Cerebellar cortex (tissue), 1 donor: ENCODE results near the gene CMTM6.
"Not testable (repeated sequence)": the region's sequence is repeated elsewhere in the genome, so short reads cannot be mapped to it uniquely, and the experiment has no call there.

ENCODE experiments used
- DNase-seq: peaks from one replicate; pipeline ENCODE4 v3.0.0-alpha.2; 2015; ENCODE audit warnings: low spot score

CMTM6 gene

DNA sequence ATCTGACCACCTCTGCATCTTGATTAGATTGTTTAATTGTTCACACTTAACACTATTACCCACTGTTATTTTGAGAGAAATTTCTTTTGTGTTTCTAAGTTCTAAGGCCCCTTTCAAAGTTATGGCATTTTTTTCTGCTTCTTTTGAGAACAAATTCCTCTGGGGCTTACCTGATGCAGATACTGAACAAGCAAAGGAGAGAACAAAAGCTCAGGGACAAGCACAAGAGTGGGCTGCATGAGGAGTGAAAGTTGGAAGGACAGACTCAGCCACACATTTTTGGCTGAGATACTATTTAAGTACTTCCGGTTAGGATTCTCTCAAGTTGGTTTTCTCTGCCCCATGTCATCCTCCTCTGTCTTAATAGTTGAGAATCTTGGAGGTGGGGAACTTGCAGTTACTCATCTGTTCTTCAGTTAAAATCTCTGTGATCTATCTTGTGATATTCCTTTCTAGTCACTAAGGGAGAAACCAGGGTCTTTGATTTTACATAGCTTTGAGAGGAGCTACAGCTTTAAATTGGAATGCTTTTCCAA lies 54.7 kb downstream of the CMTM6 start:
- DNase-seq: no peak

- DNase-seq: no peak
These were observed 59.2 kb downstream of the CMTM6 start for GRCh38 chr3:32443478-32443877.

DNA sequence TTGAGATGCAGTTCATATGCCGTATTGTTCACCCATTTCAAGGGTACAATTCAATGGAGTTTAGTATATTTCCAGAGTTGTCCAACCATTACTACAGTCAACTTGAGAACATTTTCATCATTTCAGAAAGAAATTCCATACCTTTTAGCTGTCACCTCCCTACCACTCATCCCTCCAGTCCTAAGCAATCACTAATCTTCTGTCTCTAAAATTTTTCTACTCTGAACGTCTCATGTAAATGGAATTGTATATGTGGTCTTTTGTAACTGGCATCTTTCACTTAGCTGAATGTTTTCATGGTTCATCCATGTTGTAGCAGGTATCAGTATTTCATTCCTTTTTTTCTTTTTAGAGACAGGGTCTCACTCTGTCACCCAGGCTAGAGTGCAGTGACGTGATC lies 59.9 kb downstream of the CMTM6 start:
- DNase-seq: no peak

GRCh38 chr3:32440611-32441350 lies 61.9 kb downstream of the CMTM6 start:
- DNase-seq: no peak

DNA sequence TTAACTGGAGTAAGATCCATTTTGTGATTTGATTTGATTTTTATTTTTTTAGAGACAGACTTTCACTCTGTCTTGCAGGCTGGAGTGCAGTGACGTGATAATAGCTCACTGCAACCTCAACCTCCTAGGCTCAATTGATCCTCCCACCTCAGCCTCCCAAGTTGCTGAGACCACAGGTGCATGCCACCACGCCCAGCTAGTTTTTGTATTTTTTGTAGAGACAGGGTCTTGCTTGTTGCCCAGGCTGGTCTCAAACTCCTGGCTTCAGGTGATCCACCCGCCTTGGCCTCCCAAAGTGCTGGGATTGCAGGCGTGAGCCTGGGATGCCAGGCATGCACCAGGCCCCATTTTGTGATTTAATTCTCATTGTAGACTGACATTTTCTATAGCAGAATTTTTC lies 63.2 kb downstream of the CMTM6 start:
- DNase-seq: not testable (repeated sequence)

GRCh38 chr3:32438596-32439344 lies 63.9 kb downstream of the CMTM6 start:
- DNase-seq: no peak

GRCh38 chr3:32437896-32438295 lies 64.8 kb downstream of the CMTM6 start:
- DNase-seq: no peak

DNA sequence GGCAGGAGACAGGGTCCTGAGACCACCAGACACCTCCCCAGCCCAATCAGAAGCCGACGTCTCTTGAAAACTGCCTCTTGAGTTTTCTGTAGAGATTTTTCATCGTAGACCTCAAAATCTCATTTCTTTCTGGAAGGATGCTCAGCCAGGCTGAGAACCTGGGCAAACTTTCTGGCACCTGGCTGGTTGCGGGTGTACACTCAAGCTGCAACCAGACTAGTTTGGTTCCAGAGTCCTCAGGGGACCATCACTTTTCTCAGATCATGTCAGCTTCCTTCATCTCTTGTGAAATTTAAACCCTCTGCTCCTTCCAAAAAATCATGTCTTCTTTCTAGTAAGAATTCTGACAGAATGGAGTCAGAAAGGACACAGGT lies 65.8 kb downstream of the CMTM6 start:
- DNase-seq: no peak

DNA sequence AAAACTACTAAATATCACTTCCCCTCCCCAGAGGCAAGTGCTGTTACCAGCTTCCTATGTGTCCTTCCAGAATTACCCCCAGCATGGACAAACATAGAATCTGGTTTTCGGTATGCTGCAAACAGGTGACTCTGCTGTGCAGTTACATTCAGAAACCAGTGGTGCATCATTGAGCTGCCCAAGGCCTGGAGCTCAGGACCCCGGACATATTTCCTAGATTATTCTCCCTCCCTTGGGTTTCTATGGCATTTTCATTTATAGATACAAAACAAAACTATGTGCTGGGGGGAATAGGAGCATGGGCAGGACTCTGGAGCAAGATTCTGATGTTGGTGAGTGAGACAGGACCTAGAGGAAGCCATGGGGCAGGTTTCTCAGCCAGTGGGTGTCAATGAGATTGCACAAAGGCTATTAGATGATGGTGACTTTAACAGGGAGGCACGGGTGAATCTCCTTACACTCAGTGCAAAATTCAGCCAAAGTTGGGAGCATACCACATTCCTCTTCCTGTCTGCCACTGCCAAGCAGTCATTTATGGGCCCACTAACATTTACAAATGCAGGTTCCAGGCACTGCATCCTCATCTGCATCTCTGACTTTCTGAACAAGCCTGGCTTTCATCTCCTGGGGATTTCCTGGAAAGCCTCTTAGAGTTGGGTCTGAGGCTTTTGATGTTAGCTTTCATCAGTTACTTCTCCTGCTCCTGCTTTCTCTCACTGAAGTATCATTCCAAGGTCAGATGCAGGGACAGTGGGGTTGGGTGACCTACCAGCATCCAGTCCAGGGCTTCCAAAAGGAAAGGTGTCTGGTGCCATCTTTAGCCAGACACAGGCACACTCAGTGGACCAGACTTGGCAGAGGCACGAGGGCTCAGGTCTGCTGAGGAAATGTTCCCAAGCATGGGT lies 66.5 kb downstream of the CMTM6 start:
- no peak for DNase-seq

GRCh38 chr3:32434206-32434605 lies 68.4 kb downstream of the CMTM6 start:
- no peak for DNase-seq

DNA sequence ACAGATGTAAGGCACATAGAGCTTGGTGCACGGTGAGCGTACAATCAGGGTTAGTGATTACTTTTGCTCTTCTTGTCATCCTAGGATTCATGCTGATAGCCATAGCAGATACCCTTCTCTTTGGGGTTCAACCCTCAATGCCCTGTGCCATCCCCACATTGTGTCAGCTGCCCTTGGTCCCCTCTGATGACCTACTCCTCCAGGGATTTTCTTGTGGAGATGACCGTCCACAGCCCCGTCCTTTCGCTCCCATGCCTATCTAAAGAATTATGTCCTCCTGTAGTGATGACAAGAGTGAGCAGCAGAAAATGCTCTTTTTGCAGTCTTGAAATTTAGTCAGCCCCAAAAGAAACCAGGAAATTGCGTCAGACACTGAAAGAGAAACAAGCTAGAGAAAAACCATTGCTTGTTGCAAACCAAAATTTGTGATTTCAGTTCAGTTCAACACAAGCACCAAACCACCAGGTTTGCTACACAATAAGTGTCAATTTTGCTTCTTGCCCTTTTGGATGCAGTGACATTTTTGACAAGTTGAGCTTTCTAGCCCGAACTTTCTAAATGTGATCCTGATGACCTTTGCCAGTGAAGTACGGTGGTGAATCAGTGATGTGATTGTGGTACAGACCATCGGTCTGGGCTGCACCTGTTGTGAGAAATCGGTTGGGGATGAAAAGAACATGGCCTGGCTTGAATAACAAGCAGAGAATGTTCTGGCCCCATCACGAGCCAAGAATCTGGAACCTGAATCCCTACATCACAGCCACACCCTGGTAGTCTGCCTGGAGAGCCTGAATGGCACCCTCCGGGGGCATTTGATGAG lies 69.7 kb downstream of the CMTM6 start:
- no peak for DNase-seq

DNA sequence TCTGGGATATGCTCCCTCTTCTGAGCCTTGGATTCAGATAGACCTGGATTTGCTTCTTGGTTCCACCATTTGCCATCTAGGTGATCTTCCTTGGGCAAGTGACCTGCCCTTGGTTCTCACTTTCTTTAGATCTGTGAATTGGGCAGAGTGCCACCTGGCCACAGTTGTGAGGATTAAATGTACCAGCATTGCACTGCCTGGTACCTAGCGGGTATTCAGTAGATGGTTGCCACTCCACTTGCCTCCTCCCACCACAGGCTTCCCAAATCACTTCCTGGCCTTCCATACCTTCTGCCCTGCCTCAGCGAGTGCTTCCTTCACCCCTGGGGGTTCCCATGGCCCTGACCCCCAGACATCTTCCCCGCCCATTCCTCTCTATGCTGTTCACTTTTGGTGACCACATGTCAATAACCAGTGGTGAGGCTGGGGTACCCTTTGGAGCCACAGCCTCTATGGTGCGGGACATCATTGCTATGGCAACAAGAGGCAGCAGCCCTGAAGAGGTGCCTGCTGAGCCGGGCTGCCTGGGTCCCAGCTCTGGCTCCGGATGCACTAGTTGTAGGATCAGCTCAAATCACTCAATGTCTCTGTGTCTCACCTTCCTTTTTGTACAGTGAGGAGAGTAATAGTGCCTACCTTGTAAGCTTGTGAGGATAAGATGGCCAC lies 70.5 kb downstream of the CMTM6 start:
- no peak for DNase-seq

- no peak for DNase-seq
These were observed 71.2 kb downstream of the CMTM6 start for GRCh38 chr3:32431481-32431880.
